ENCODE measurements around the gene RAPGEF2.
"Not testable (repeated sequence)": the region's sequence is repeated elsewhere in the genome, so short reads cannot be mapped to it uniquely, and the experiment has no call there.

Gene RAPGEF2

GRCh38 chr4:159239629-159240028 lies 136.8 kb downstream of the RAPGEF2 start:
- DNase-seq (ENCODE audit: low read depth): no peak

- no peak for DNase-seq (ENCODE audit: low read depth)
These were observed 137.2 kb downstream of the RAPGEF2 start for GRCh38 chr4:159240046-159240445.

GRCh38 chr4:159240687-159241086 lies 137.8 kb downstream of the RAPGEF2 start:
- DNase-seq (ENCODE audit: low read depth): no peak

GRCh38 chr4:159242427-159242826 lies 139.5 kb downstream of the RAPGEF2 start:
- DNase-seq (ENCODE audit: low read depth): no peak

- no peak for DNase-seq (ENCODE audit: low read depth)
These were observed 145.7 kb downstream of the RAPGEF2 start for GRCh38 chr4:159248384-159249178.

GRCh38 chr4:159250751-159251325 lies 148.0 kb downstream of the RAPGEF2 start:
- DNase-seq (ENCODE audit: low read depth): no peak

GRCh38 chr4:159251580-159251979 lies 148.7 kb downstream of the RAPGEF2 start:
- DNase-seq (ENCODE audit: low read depth): not testable (repeated sequence)

- no peak for DNase-seq (ENCODE audit: low read depth)
These were observed 149.6 kb downstream of the RAPGEF2 start for GRCh38 chr4:159252491-159252890.

GRCh38 chr4:159256037-159256436 lies 153.2 kb downstream of the RAPGEF2 start:
- no peak for DNase-seq (ENCODE audit: low read depth)

GRCh38 chr4:159258889-159259560 lies 156.1 kb downstream of the RAPGEF2 start:
- no peak for DNase-seq (ENCODE audit: low read depth)

- DNase-seq (ENCODE audit: low read depth): no peak
These were observed 161.2 kb downstream of the RAPGEF2 start for GRCh38 chr4:159264057-159264456.

GRCh38 chr4:159266981-159267868 lies 164.3 kb downstream of the RAPGEF2 start:
- DNase-seq (ENCODE audit: low read depth): no peak

- no peak for DNase-seq (ENCODE audit: low read depth)
These were observed 165.0 kb downstream of the RAPGEF2 start for GRCh38 chr4:159267869-159268285.

- DNase-seq (ENCODE audit: low read depth): no peak
These were observed 165.7 kb downstream of the RAPGEF2 start for GRCh38 chr4:159268607-159269006.

GRCh38 chr4:159269116-159269515 lies 166.2 kb downstream of the RAPGEF2 start:
- DNase-seq (ENCODE audit: low read depth): no peak

GRCh38 chr4:159269956-159270355 lies 167.1 kb downstream of the RAPGEF2 start:
- no peak for DNase-seq (ENCODE audit: low read depth)

GRCh38 chr4:159271856-159272255 lies 169.0 kb downstream of the RAPGEF2 start:
- DNase-seq (ENCODE audit: low read depth): no peak

- DNase-seq (ENCODE audit: low read depth): no peak
These were observed 169.6 kb downstream of the RAPGEF2 start for GRCh38 chr4:159272273-159273140.

GRCh38 chr4:159273141-159273438 lies 170.2 kb downstream of the RAPGEF2 start:
- no peak for DNase-seq (ENCODE audit: low read depth)

GRCh38 chr4:159273841-159274240 lies 171.0 kb downstream of the RAPGEF2 start:
- no peak for DNase-seq (ENCODE audit: low read depth)

GRCh38 chr4:159278399-159278798 lies 175.5 kb downstream of the RAPGEF2 start:
- no peak for DNase-seq (ENCODE audit: low read depth)

All from T-helper 22 cell (primary cell).